ENCODE data around the gene CD47. TPM values are rescaled to one million over a fixed set of nuclear protein-coding genes. Genes with fewer than 3 reads are reported as not detected.

The CD47 gene
- total and polyA plus RNA-seq, 10 of the 15 experiments (the other 5 are each of a cell fraction or from before 2014, with no cell fraction given), result 22.9 to 175 (median 81.1) TPM

GRCh38 chr3:108046247-108046646 lies 44.6 kb downstream of the CD47 start:
- Histone ChIP-seq H3K27ac (ENCODE audit: control insufficient read depth, insufficient read depth) (no peak overlapping the region), H3K27me3 (replicated peaks in 1 of 2; ENCODE audit: control insufficient read depth in 2 of 2, insufficient read depth in 2 of 2, low read length in 1 of 2) (no peaks in the 10 kb centered on the region), H2AFZ (ENCODE audit: control insufficient read depth, low read depth, low read length) (no peak overlapping the region), H3K79me2 (ENCODE audit: control insufficient read depth, insufficient read depth, low read length) (no peaks in the 10 kb centered on the region), H3K9me3 (replicated peaks; ENCODE audit: control insufficient read depth, insufficient read depth, low read length) (no peaks in the 10 kb centered on the region), H3K9ac (ENCODE audit: control insufficient read depth, insufficient read depth, low read length) (no peak overlapping the region), H3K4me2 (ENCODE audit: control insufficient read depth, insufficient read depth) (no peak overlapping the region), H3K4me1 (ENCODE audit: control insufficient read depth, insufficient read depth, low read length) (no peaks in the 10 kb centered on the region), H4K20me1 (ENCODE audit: control insufficient read depth, insufficient read depth) (no peaks in the 10 kb centered on the region), H3K4me3 (no peak overlapping the region), H3K36me3 (ENCODE audit: control insufficient read depth in 2 of 2, insufficient read depth in 2 of 2, low read length in 1 of 2) (peaks cover 3 to 21% of the 10 kb centered on the region in 2 experiments)
- 100% methylated on average over 1 of the region's 1 CpG for WGBS (ENCODE audit: insufficient coverage, insufficient replicate concordance, low lambda C conversion rate, missing lambda C conversion rate)
- no peak for DNase-seq (ENCODE audit: low read depth, low spot score)
- in situ Hi-C loops (cut with MboI) (no loop called here), intact Hi-C loops (cut with micrococcal nuclease; ENCODE audit: unreplicated experiment) (no loop called here)
- no TSS peak for BruUV-seq (replicated peaks)
- no peak for FAIRE-seq
- RAD21 ChIA-PET (ENCODE audit: unreplicated experiment), result no interaction called here
- CTCF ChIA-PET, result no interaction called here
- POLR2A ChIA-PET, result no interaction called here
- ATAC-seq, result no peak
- SMC1A ChIA-PET (ENCODE audit: uncharacterized antibody, unreplicated experiment), result interaction anchor here (1.3 kb wide), 1 partner anchor 359 kb away, joined by 3 read pairs; no protein-coding TSS in a partner anchor
- no peak for TF ChIP-seq BHLHE40 (IDR thresholded peaks at IDR 0.05; ENCODE audit: borderline replicate concordance in 1 of 2, low read depth in 2 of 2, low read length in 1 of 2)
- no peak for TF ChIP-seq KDM1A (IDR thresholded peaks at IDR 0.05; ENCODE audit: borderline replicate concordance)
- no peak for TF ChIP-seq SREBF1 (IDR thresholded peaks at IDR 0.05; ENCODE audit: low read length)
- TF ChIP-seq ZNF687 (IDR thresholded peaks at IDR 0.05), result no peak
- no peak for TF ChIP-seq ZBTB40 (IDR thresholded peaks at IDR 0.05; ENCODE audit: borderline replicate concordance)
- no peak for TF ChIP-seq ZBTB33 (IDR thresholded peaks at IDR 0.05)
- TF ChIP-seq WRNIP1 (IDR thresholded peaks at IDR 0.05; ENCODE audit: borderline replicate concordance, low read depth, low read length), result no peak
- TF ChIP-seq ZSCAN29 (IDR thresholded peaks at IDR 0.05), result no peak
- TF ChIP-seq E4F1 (IDR thresholded peaks at IDR 0.05; ENCODE audit: borderline replicate concordance, partially characterized antibody), result no peak
- TF ChIP-seq TAF1 (IDR thresholded peaks at IDR 0.05; ENCODE audit: borderline replicate concordance, low read depth, low read length), result no peak
- TF ChIP-seq JUNB (IDR thresholded peaks at IDR 0.05), result no peak
- no peak for TF ChIP-seq RUNX3 (IDR thresholded peaks at IDR 0.05; ENCODE audit: low read length)
